SK-N-DZ (cell line): ENCODE data around the gene FN3K.

Experiments
- DNase-seq: peaks from one replicate; pipeline ENCODE4 v3.0.0-alpha.2; 2015; ENCODE audit warnings: low spot score

Gene FN3K

DNA sequence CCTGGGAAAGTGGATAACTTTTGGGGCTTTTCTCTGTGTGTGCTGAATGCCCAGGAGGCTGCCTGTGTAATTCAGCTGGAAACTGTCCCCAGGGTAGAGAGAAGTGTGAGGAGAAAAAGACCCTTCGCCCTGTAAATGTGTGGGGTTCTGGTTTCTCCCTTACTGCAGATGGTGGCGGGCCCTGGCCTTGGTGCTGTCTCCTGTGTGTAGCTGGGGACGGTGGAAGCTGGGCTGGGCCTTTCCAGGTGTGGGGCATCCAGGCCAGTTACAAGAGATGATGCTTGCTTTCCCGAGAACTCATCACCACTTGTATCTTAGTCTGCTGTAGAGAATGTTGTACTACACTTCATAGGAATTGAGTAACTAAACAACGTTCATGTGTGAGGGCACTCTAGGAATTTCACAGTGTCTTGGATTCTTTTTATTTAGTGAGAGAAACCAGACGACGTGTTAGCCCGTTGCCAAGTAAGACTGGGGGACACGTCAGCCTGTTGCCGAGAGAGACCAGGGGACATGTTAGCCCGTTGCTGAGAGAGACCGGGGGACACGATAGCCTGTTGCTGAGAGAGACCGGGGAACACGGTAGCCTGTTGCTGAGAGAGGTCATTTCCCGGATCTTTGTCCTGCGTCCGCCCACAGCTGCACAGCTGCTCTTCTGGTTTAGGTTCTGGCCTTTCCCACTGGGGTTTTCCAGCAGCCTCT is 59.5 kb downstream of the FN3K start:
- no peak for DNase-seq

- DNase-seq, result no peak
These were observed 60.2 kb downstream of the FN3K start for GRCh38 chr17:82795615-82796014.

GRCh38 chr17:82797061-82797460 is 61.6 kb downstream of the FN3K start:
- DNase-seq, result no peak

DNA sequence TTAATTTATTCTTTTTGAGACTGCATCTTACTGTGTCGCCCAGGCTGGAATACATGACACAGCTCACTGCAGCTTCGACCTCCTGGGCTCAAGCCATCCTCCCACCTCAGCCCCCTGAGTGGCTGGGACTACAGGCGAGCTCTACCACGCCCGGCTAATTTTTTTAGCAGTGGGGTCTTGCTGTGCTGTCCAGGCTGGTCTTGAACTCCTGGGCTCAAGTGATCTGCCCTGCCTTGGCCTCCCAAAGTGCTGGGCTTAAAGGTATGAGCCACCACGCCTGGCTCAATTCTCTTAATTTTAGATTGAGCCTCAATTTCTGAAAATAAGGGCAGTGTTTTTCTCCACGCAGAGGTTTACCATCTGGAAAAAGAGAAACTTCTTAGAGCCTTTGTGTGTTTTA is 63.3 kb downstream of the FN3K start:
- no peak for DNase-seq

DNA sequence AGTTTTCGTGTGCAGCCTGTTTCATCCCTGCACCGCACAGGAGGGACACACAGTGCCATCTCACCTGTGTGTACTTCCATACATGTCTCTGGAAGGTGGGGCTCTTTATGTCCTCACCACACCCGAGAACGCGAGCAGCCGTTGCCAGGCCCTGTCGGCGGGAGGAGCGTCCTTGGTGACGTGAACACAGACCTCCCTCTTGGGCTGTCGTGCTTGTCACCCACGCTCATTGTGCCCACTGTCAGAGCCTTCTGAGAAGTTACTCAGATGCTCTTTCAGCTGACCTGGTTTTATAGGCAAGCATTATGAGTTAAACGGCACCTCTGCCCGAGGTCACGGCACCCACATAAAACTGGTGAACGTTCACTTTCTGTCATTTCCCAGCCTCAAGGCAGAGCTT is 64.2 kb downstream of the FN3K start:
- DNase-seq, result no peak
